GM10266 (cell line): ENCODE results near the gene MASTL.

Experiments used
- DNase-seq: peaks from one replicate; pipeline ENCODE4 v3.0.0; 2012; ENCODE audit errors: extremely low spot score
- TF ChIP-seq, protein P1 (sequence below): IDR thresholded peaks from 2 replicates; pipeline ENCODE4 v1.5.1; 2012; ENCODE audit warnings: mild to moderate bottlenecking, low read depth; ENCODE audit not compliant: control insufficient read depth, insufficient read depth; ENCODE audit errors: missing control alignments

MASTL gene

DNA sequence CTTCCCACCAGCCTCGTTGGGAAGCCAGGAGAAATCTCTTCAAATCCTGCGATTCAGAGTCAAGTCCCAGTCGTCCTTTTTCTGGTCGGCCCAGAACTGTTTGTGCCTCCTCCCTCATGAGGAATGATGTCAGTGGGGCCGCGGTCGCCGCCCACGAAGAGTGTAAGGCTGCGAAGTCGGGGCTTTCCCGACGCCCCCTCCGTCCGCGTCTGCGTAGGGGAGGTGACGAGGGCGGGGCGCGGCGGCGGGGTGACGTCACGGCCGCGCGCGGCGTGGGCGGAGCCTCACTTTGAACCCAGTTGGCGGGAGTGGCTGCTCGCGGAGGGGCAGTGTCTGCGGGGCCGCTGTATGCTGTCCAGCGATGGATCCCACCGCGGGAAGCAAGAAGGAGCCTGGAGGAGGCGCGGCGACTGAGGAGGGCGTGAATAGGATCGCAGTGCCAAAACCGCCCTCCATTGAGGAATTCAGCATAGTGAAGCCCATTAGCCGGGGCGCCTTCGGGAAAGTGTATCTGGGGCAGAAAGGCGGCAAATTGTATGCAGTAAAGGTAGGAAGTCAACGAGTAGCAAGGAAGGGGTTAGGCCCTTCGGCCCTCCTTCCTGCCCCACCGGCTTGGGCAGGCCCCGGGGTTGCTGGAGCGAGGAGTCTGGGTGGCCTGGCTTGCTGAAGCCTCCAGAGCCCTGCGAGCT lies at the start of gene MASTL:
Gene MASTL (plus strand): TSS at position 287 of the 689 bp plus-strand sequence. CDS start 75 bp downstream, at position 362.
- TF ChIP-seq, protein P1, sequence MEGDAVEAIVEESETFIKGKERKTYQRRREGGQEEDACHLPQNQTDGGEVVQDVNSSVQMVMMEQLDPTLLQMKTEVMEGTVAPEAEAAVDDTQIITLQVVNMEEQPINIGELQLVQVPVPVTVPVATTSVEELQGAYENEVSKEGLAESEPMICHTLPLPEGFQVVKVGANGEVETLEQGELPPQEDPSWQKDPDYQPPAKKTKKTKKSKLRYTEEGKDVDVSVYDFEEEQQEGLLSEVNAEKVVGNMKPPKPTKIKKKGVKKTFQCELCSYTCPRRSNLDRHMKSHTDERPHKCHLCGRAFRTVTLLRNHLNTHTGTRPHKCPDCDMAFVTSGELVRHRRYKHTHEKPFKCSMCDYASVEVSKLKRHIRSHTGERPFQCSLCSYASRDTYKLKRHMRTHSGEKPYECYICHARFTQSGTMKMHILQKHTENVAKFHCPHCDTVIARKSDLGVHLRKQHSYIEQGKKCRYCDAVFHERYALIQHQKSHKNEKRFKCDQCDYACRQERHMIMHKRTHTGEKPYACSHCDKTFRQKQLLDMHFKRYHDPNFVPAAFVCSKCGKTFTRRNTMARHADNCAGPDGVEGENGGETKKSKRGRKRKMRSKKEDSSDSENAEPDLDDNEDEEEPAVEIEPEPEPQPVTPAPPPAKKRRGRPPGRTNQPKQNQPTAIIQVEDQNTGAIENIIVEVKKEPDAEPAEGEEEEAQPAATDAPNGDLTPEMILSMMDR, result no peak
- peak; percentile 93 for DNase-seq

DNA sequence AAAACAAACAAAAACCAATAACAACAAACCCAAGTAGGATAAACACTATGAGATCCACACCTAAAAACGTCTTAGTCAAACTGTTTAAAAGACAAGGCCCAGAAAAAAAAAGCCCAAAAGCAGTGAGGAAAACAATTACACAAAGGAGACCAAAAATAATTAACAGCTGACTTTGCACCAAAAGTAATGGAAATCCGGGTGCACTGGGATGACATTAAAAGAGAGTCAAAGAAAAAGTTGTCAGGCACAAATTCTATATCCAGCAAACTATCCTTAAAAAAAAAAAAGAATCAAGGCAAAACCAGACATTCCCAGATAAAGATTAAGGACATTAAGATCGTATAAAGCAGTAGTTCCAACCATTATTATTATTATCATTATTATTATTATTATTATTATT lies 47.0 kb upstream of the MASTL start:
- TF ChIP-seq, protein P1, result no peak

DNA sequence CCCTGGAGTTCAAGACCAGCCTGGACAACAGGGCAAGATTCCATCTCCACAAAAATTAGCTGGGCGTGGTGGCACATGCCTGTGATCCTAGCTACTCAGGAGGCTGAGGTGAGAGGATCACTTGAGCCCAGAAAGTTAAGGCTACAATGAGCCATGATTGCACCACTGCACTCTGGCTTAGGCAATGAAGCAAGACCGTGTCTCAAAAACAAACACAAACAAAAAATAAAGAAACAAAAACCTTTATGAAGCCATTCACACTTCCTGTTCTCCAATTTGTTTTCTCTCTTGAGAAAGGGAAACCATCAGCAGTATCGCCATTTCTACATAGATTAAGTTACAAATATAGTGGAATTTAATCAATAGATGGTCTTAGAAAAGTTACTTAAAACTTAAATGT lies 20.8 kb upstream of the MASTL start:
- DNase-seq, result no peak
- TF ChIP-seq, protein P1, result no peak

More for the DNA sequence above, 47.0 kb upstream of the MASTL start:
- DNase-seq, result no peak

DNA sequence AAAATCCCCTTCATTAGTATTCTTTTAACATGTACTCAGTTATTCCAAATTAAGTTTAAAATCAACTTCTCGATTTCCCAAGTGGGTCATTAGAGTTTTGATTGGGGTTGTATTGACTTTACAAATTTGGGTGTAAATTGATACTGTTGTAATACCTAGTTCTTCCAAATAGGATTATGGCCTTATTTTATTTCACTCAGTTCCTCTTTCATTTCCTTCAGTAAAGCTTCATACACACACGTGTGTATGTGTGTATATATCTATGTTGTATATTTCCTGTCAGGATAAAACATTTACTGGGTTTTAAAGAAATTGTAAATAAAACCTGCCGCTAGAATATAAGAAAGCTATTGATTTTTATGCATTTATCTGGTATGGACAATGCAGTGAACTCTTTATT lies 16.9 kb upstream of the MASTL start:
- TF ChIP-seq, protein P1, result no peak
- DNase-seq, result no peak

DNA sequence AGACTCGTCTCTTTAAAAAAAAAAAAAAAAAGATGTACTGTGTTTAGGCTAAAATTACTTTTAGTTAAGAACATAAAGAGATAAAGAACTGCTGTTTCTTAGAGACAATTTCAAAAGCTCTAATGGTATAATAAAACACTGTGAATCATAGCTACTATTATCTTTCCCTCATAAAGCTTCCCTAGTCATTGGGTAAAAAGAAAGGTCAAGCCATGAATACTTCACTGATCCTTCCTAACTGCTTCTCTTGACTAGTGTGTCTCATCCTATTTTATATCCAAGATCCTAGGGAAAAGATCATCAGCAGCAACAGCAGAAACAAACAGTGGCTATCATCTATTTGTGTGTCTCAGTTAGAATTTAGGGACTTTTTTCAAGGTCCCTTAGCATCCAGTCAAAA lies 11.5 kb upstream of the MASTL start:
- DNase-seq, result no peak
- TF ChIP-seq, protein P1, result no peak

DNA sequence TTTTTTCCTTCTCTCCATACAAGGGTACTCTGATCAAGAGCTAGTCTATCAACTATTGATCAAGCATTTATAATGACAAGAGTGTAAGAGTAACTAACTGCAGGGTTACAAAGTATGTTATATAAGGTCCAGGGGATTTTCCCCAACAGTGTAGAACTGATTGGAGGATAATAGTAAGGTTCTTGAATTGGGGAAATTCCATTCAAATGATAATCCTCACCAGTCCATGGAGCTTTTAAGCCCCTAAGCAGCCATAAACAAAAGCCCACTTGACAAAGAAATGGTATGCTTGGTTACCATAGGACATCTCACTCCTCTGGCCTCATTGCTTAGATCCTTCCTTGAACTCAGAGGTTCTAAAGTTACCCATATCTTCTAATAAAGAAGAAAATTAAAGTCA lies 9.2 kb upstream of the MASTL start:
- DNase-seq, result no peak
- TF ChIP-seq, protein P1, result no peak

DNA sequence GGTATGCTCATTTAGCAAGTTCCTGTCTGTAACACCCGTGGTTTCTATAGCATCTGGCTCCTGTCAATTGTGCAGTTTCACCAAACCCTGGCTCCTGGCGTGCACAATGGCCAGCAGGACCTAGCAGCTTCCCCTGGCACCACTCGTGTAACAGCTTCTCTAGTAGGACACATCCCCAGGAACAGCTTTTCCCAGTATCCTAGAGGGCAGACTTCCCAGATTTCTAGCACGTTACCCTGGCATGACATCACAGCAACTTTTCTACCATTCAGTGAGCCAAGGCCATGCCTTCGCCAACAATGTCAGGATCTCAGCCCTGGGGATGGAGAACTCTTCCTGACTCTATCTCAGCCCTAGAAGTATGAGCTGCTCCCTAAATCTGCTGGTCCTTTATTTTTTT lies 7.5 kb upstream of the MASTL start:
- no peak for DNase-seq
- TF ChIP-seq, protein P1, result no peak
